Right kidney (tissue), 9 donors: ENCODE data around the gene EPHA7.
A peak's percentile ranks its signal among the peaks of the same experiment; 100 is the strongest.

Source experiments
- DNase-seq: peaks from one replicate; pipeline ENCODE4 v3.0.0-alpha.2; 2016
- long read RNA-seq, 8 donors: transcript quantifications; one replicate each; lab custom pipeline, GENCODE V29; 2026

The EPHA7 gene
- long read RNA-seq, donor 1, partial matches to known transcripts: 8 of 8 reads
- long read RNA-seq, donor 1, other reads (novel, unspliced or antisense): 0 of 8 reads
- long read RNA-seq, donor 2, partial matches to known transcripts: 0 of 2 reads
- long read RNA-seq, donor 2, other reads (novel, unspliced or antisense): 0 of 2 reads
- long read RNA-seq, donor 3, full-length matches to known transcripts: 2 of 2 reads
- long read RNA-seq, donor 3, partial matches to known transcripts: 0 of 2 reads
- long read RNA-seq, donor 3, other reads (novel, unspliced or antisense): 0 of 2 reads
- long read RNA-seq, donor 4, full-length matches to known transcripts: 4 of 4 reads
- long read RNA-seq, donor 4, partial matches to known transcripts: 0 of 4 reads
- long read RNA-seq, donor 4, other reads (novel, unspliced or antisense): 0 of 4 reads
- long read RNA-seq, donor 5, full-length matches to known transcripts: 5 of 12 reads
- long read RNA-seq, donor 5, partial matches to known transcripts: 7 of 12 reads
- long read RNA-seq, donor 5, other reads (novel, unspliced or antisense): 0 of 12 reads
- long read RNA-seq, donor 6, partial matches to known transcripts: 0 of 2 reads
- long read RNA-seq, donor 6, other reads (novel, unspliced or antisense): 0 of 2 reads
- long read RNA-seq, donor 7, full-length matches to known transcripts: 8 of 14 reads
- long read RNA-seq, donor 7, partial matches to known transcripts: 6 of 14 reads
- long read RNA-seq, donor 7, other reads (novel, unspliced or antisense): 0 of 14 reads
- long read RNA-seq, donor 8, full-length matches to known transcripts: 9 of 9 reads
- long read RNA-seq, donor 8, partial matches to known transcripts: 0 of 9 reads
- long read RNA-seq, donor 8, other reads (novel, unspliced or antisense): 0 of 9 reads

DNA sequence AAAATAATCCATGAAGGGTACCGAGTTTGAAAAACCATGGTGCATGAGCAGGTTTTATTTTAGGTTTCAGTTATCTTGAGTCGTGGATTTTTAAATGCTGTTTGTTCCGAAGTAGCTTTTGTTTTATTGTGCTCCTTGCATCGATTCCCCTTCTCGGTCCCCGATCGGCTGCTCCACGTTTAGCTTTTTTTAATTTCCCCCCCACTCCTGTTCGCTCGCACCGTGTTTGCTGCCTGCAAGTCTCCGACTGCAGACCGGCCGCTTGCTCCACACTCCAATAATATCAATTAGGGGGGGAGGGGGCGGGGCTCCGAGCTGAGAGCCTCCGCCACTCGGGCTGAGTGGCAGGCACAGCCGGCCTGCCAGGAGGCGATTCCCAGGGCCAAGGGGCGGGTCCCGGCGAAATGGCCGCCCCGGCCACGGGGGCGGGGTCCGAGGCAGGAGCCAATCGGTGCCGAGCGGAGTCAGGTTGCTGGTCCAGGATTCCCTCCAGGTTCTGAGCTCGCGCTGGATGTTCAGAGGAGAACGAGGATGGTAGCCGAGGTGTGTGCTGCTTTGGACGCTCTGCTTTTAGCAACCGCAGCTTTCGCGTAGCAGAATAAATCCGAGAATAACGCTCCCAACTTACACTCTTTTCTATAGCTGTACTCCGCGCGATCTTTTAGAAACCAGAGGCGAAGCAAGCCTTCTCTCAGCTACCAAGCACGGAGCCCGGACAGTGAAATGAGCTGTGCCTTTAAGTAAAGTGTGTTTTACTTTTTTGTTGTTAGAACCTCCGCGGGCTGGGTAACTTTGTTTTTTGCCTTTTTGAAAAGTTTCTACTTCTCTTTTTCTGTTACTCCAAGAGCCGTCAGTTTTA lies at the start of gene EPHA7:
TSS of gene EPHA7 (minus strand) at position 256 of the 859 bp plus-strand sequence. CDS start at position 38, 218 bp downstream.
- DNase-seq: peak; percentile 93

DNA sequence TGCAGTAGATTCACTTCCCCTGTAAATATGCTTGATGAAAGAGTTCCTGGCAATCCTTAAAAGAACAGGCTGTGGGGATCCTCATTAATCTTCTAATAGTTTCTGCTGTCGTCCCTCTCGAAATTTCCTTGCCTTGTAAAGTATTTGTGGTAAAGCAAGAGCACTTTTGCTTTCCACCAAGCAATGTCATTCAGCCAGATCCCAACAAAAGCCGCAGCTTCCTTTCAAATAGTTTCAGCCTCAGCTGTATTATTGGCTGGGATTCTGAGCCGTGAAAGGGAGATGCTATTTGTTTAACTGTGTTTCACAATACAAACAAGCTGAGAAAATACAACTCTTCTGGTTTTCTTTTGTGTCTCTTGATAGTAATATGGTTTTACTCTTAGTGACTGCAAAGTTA lies 48.9 kb upstream of the EPHA7 start:
- DNase-seq: peak; percentile 2

DNA sequence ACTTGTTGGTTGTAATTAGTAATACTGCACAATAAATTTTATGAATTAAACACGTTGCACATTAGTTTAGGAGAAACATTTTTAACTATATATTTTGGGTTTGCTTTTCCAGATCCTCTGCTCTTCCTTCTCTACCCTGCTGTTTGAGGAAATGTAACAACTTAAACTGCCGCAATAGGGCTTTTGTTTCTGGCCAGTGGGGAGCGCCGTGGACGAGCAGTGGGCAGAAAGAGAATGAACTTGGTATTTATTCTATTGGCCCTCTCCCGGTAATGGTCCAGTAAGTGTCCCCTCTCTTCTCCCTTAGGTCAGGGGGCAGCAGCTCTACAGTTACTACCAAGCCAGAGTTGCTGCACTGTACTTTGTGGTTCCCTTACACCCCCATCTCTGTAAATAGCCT lies 35.2 kb upstream of the EPHA7 start:
- no peak for DNase-seq

DNA sequence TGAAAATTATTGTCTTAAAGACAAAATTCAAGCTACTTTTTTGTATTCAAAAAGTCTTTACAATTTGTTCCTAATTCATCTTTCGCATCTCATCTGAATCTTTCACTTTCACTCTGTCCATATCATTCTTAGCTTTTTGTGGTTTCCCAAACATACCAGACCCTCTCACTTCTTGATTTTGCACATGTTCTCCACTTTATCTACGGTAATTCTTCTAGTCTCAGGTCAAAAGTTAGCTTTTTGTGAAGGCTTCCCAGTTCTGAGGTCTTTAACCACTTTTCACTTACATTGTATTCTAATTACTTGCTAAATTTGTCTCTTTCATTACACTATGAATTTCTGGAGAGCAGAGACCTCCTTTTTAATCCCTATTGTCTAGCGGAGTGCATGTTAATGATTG lies 34.6 kb upstream of the EPHA7 start:
- no peak for DNase-seq

DNA sequence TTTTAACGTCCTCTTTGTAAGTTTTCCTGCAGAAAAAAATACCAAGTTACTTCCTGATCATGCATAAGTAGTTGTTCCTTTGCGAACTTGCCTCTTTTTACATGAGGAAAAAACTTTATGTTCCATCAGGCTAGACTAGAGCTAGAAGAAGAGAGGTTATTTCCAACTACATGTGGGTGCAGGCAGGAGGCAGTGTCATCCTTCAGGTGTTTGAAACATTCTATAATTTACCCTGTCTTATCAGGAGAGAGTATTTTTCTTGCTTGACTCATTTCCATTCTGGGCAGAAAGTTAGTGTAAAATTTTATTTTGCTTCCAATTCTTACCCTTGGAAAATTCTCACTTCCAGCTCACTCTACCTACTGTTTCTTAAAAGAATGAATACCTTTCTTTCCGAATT lies 28.5 kb upstream of the EPHA7 start:
- no peak for DNase-seq

DNA sequence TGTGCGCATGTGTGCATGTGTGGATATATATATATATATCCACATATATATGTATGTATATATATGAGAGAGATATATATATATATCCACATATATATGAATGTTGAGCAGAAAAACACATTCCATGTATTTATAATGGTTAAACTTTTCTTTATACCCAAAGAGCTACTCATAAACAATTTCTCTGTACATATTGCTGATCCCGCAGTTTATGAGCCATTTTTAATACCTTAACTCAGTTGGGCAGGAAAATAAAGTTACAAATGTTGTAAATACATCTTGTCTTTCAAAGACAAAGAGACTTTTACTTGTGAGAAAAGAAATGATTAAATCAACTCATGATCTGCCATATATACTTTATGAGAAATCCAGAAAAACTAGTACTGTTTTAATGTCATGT lies 18.1 kb upstream of the EPHA7 start:
- no peak for DNase-seq

DNA sequence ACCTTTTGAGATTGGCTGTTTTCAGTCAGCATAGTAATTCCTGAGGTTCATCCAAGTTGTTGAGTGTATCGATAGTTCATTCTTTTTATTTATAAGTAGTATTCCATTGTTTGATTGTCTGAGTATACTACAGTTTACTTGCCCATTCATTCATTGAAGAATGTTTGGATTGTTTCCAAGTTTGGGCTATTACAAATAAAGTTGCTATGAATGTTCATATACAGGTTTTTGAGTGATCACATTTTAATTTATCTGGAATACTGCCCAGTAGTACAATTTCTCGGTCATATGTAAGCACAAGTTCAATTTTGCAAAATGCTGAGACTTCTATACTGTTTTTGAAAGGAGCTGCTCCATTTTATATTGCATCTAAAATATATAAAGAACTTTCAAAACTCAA lies 14.2 kb upstream of the EPHA7 start:
- no peak for DNase-seq

DNA sequence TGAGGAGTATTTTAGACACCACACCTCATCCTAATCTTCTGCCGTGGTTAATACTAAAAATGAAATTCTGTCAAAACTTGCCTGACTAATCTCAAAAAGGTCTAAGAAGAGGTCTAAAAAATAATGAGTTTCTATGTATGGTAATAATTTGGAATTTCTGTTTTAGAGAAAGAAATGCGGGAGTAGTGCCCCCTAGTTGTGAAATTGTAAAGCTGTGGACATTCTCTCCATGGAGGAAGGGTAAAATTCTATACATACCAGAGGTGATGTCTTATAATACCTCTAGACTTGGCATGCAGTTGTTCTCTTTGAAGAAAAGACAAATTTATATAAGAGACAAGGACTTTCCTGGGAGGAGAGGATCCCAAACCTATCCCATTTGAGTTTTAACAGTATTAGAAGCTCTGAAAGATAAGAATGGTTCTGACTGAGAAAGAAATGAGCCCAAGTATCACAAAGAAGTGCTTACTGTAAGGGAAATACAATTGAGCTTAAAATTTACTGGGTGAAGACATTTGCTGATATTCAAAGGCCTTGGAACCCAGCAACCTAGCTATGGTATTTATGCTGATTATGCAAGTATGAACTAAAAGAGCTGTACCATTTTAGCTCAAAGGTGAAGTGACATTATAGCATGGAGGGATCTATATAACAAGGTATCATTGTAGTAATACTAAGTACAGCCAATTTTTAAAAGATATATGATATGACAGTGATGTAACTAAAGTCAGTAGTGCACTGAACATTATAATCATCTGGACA lies 5.1 kb upstream of the EPHA7 start:
- DNase-seq: no peak

DNA sequence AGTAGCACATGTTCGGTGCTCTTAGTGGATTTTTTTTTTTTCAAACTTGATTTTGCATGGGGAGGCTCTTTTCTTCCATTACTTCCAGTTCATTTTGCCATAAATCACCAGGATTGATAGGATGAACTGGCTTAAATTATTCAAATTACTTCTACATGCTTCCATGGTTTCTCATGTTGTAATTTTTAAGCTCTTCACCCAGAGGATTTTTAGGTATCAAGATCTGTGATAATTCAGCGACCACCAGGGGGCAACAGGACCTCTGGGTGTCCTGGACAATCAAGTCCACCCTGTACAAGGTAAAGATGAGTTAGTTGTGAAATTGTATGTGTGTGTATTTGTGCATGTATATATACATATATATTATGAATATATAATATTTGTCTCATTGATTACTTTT lies 4.2 kb upstream of the EPHA7 start:
- no peak for DNase-seq

DNA sequence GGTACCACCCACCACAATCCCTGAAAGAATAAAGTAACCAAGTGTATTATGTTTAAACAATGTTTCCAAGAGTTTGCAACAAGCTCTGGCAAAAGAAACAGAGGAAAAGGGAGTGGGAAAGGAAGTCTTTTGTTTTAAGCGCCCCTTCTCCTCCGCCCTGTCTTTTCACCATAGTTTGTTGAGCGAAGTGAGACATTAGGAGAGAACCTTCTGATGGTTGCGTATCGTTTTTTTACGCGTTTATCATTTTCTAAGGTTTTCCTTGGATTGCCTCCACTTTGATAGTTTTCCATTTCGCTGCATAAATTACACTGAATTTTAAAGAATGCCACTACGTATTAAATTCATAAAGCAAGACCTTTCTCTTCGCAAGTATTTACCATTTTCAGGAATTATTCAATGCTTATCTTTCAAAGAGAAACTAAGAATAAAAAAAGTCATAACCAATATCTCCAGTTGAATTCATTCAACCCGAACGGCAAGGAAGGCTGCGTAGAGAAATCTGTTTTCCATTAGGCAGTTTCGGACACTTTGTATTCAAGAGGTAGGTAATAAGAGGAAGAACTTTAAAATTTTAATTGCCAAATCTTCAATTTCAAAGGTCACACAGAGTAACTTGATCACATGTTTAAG lies 920 bp upstream of the EPHA7 start:
- DNase-seq: no peak

DNA sequence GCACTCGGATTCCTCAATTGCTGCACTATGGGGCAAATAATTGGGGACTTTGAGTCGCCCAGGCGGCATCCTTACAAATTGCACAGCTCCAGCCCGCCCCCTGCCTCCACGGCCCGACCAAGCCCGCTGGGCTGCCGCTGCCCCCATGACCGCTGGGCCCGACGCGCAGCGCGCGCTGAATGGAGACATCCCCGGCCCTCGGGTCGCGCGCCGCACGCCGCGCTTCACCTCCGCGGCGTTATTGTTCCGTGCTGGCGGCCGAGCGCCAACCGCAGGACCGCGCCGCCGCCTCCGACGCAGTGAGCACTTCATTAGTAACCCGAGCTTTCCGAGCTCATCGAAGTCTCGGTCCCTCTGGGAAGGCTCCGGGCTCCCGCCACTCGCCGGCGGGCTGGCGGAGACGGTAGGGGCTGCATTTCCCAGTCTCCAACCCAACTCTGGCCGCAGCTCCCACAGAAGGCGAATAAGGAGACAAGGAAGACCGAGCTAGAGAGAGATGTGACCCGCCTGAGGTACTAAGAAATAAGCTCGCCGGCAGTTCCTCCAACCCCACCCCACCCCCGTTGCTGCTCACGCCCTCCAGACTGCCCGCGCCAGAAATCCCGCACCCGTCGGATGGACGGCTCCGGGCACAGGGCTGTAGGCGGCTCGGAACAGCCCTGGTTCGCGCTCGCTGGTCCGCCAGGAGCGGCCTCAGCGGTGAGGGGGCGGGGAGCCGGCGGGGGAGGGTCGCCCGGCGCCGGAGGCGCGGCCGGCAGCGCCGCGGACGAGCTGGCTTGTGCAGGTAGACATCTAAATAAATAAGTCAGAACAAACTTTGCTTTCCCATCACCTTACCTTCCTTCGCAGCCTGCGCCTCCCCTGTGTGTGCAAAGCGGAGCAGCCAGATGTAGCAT lies 703 bp downstream of the EPHA7 start:
- DNase-seq: peak; percentile 90

DNA sequence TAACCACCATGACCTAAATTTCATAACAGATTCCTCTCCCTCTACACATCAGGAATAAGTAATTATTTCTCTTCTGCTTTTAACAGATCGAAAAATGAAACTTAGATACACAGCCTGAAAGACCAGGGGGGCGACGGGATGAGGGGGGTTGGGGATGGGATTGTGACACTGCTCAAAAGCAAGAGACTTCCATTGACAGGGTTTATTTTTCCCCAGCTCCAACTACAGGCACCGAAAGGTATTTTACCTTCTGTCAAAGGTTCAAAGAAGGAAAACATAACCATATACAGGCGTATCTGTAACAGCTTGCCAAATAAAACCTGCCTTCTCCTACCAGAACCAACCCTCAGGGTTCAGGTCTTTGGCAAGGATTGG lies 1.3 kb downstream of the EPHA7 start:
- no peak for DNase-seq

DNA sequence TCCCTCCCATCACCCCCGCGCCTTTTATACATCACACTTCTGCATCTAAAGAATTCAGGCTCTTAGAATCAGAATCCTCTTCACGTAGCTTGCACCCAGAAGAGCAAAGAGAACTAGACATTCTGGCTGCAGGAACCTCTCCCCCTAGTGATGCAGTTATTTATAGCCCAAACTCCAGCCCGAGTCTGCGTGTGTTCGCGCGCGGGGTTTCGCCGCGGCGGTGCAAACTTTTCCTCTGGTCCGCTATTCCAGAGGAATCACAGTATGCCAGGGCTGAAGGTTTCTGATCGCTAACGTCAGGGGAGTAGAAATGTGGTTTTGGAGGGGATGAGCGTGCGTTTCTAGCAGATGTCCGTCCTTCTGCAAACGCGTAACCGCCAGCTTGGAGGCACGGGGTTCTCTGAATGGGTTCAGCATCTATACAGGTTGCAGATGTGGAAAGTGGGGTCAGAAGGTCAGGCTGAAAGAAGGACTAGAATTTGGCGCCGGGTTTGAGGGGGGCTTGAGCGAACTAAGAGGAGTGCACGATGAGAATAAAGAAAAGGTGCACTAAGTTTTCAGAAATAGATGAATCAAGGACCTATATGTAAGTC lies 1.8 kb downstream of the EPHA7 start:
- DNase-seq: peak; percentile 91

DNA sequence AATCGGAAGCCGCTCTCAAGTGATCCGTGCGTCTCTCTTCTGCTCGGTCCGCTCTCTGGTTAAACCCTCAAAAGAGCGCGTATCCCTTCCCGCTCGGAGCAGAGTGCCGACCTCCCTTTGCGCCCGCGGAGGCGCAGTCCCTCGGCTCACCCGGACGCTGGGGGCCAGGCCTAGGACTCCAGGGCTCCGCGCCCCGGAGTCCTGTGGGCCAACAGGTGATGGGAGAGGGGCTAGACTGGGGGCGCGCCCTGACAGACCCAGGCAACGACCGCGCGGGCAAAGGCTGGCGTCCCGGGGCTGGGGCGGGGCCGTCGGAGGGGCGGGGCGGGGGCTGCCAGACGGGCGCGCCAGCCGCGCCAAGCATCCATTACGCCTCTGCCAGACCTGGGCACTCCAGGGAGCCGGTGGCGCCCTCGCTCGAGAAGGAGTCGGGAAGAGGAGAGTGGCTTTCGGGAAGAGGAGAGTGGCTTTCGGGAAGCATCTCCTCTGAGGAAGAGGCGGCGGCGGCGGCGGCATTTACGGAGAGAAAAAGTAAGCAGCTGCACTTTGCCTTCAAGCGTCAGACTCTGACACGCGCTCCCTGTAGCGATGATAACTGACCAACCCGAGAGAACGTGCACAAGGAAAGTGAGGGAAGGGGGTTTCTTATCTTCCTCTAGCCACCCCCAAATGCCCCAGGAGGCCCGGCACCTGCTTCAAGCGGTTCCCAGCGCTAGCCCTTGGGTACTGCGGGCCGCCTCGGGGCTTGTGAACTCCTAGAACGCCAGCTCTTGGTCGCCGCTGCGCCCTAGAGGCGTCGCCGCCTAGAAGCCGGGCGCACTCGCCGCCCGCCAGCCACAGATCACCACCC lies 2.6 kb downstream of the EPHA7 start:
- DNase-seq: peak; percentile 91

DNA sequence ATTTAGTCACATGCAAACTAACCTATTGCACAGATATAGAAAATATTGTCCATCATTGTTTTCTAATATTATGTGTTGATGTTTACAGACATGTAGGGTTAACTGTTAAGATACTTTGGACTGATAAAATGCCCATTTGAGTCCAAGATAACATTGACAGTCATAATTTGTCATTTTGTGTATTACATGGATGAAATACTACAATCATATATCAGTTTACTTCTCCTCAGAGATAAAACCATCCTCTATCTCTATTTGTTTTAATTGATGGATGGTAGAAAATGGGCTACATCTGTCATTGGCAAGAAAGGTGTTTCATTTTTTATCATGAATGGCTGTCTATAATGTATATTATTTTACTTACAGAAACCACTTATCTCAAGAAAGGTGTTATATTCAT lies 6.2 kb downstream of the EPHA7 start:
- no peak for DNase-seq

DNA sequence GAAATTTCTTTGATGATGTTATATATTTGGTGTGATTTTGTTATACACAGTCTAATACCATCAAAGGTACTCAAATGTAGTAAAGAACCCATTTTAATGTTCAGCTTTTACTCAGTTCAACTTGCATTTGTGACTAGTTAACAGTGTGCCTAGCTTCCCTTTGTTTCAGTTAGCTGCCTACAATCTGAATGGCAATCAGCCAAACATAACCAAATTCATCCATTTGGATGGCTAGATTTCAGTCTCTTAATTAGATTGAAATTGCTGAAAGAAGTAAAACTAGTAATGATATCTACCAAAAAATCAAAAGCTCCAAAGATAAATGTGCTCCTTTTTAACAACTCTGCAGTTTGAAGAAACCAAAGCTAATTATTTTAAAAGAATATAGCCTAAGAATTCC lies 6.9 kb downstream of the EPHA7 start:
- no peak for DNase-seq

DNA sequence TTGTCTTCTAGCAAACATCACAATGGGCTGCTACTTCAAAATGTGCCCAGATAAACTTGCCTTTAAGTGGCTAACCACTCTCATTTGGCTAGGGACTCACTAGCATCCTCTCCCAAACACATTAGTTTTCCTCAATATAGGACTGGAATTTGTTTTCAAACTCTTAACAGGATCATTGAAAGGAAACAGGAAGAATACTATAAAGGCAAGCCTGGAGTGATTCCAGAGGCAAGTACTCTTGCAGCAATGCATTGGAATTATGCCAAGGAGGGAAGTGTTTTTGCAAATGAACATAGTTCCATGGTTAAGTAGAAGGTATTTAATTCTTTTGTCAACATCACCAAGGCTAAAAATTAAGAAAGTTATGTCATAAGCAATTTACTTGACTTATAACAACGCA lies 12.2 kb downstream of the EPHA7 start:
- DNase-seq: no peak

DNA sequence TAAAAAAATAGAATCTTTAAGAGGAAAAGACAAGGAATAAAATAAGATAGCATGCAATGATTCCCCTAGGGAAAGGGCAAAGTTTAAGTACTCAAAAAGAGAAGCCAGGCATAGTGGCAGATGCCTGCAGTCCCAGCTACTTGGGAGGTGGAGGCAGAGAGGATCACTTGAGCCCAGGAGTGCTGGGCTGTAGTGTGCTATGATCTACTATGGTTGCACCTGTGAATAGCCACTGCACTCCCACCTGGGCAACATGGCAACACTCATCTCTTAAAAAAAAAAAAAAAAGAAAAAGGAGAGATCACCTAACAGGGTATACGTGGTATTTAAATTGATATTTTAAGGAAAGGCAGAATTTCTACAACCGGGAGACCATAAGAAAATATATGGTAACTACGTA lies 16.0 kb downstream of the EPHA7 start:
- DNase-seq: no peak

DNA sequence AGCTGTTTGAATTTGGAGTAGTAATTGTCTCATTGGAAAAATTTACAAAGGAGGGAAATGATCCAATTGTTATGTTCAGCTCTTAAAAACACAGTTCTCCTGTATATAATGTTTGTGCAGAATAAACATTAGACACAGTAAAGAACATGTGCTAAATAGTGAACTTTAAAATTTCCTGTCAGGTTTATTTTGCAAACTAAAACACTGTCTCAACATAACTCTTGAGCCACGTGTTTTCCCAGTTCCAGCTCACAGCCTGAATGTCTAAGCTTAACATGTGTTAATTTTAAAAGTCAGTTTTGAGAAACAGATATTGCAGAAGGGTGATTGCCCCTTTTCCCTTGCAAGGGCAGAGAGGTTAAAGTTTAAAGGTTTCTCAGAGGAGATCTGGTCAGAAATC lies 20.6 kb downstream of the EPHA7 start:
- DNase-seq: no peak
